Right lung (tissue), 5 donors: ENCODE measurements around the gene IGF1. TPM values are rescaled to one million over a fixed set of nuclear protein-coding genes. Genes with fewer than 3 reads are reported as not detected.

Experiments
- DNase-seq, 2 donors: peaks; one replicate each; pipeline ENCODE4 v3.0.0-alpha.2; 2013
- polyA plus RNA-seq, 5 donors: library from polyadenylated mRNA; unstranded; fragments of 120-200 nt; gene quantifications; one replicate each; pipeline versions ENCODE4 v1.2.1 to v1.2.3, GENCODE V29; 2013; ENCODE audit warnings: inconsistent platforms in 1 of 5, low replicate concordance in 1 of 5; ENCODE audit not compliant: insufficient read length in 5 of 5, insufficient read depth in 1 of 5

The IGF1 gene
- polyA plus RNA-seq, 5 donors, result 16.5 to 31.3 (median 24.5) TPM

GRCh38 chr12:102430661-102431060 lies 49.7 kb downstream of the IGF1 start:
- DNase-seq, result no peak

GRCh38 chr12:102429211-102430154 lies 50.9 kb downstream of the IGF1 start:
- no peak for DNase-seq

GRCh38 chr12:102427543-102427941 lies 52.8 kb downstream of the IGF1 start:
- DNase-seq, result no peak

GRCh38 chr12:102426599-102427542 lies 53.5 kb downstream of the IGF1 start:
- DNase-seq, result no peak

GRCh38 chr12:102425109-102426039 lies 55.0 kb downstream of the IGF1 start:
- no peak for DNase-seq

GRCh38 chr12:102423462-102423861 lies 56.9 kb downstream of the IGF1 start:
- DNase-seq, result peak; percentile 52 to 55

- DNase-seq, result no peak
Measured at GRCh38 chr12:102421802-102422583, 58.4 kb downstream of the IGF1 start.

GRCh38 chr12:102419094-102419764 lies 61.1 kb downstream of the IGF1 start:
- DNase-seq, result no peak

GRCh38 chr12:102417055-102417454 lies 63.3 kb downstream of the IGF1 start:
- no peak for DNase-seq

- no peak for DNase-seq
Measured at GRCh38 chr12:102415515-102415914, 64.8 kb downstream of the IGF1 start.

- no peak for DNase-seq
Measured at GRCh38 chr12:102413396-102413795, 67.0 kb downstream of the IGF1 start.

- DNase-seq, result no peak
Measured at GRCh38 chr12:102410511-102410910, 69.9 kb downstream of the IGF1 start.

- DNase-seq, result no peak
Measured at GRCh38 chr12:102408487-102409297, 71.7 kb downstream of the IGF1 start.

GRCh38 chr12:102407776-102408486 lies 72.4 kb downstream of the IGF1 start:
- no peak for DNase-seq

GRCh38 chr12:102406033-102406584 lies 74.3 kb downstream of the IGF1 start:
- peak; percentile 41 to 45 for DNase-seq

GRCh38 chr12:102401087-102401486 lies 79.3 kb downstream of the IGF1 start:
- no peak for DNase-seq

GRCh38 chr12:102399653-102400052 lies 80.7 kb downstream of the IGF1 start:
- no peak for DNase-seq

- no peak for DNase-seq
Measured at GRCh38 chr12:102396276-102396675, 84.1 kb downstream of the IGF1 start.
